NB4 (cell line): ENCODE results near the gene SH3D19.

Source experiments
- DNase-seq: peaks from one replicate; pipeline ENCODE4 v3.0.0; 2010; ENCODE audit warnings: low read depth
- H3K4me3 ChIP-seq: one replicate; pipeline ENCODE4 v1.5.1; 2011; ENCODE audit warnings: mild to moderate bottlenecking, low read depth, low read length, moderate library complexity
- CTCF ChIP-seq: IDR thresholded peaks from one replicate; pipeline ENCODE4 v1.5.1; 2012; ENCODE audit warnings: low read depth, low read length
- MAX ChIP-seq: IDR thresholded peaks from 2 replicates; pipeline ENCODE4 v1.6.1; 2011; ENCODE audit warnings: low read depth, low read length
- MYC ChIP-seq: IDR thresholded peaks from 2 replicates; pipeline ENCODE4 v1.6.1; 2011; ENCODE audit warnings: low read depth, low read length
- POLR2A ChIP-seq: IDR thresholded peaks from 2 replicates; pipeline ENCODE4 v1.6.1; 2011; ENCODE audit warnings: mild to moderate bottlenecking; ENCODE audit not compliant: insufficient read length; ENCODE audit errors: extremely low read depth

Gene SH3D19

GRCh38 chr4:151153585-151153984 lies 171.8 kb downstream of the SH3D19 start:
- DNase-seq = no peak
- TF ChIP-seq CTCF (no peak), POLR2A (no peak), MYC (no peak), MAX (no peak)
- H3K4me3 ChIP-seq = no peak overlapping the region

- no peak for TF ChIP-seq MAX
- H3K4me3 ChIP-seq = no peak overlapping the region
- DNase-seq = peak; percentile 2
These were observed 173.4 kb downstream of the SH3D19 start for GRCh38 chr4:151152028-151152427.

- no peak for DNase-seq
- no peak for TF ChIP-seq CTCF
- TF ChIP-seq POLR2A = no peak
- TF ChIP-seq MAX = no peak
- TF ChIP-seq MYC = no peak
- no peak overlapping the region for H3K4me3 ChIP-seq
These were observed 174.4 kb downstream of the SH3D19 start for GRCh38 chr4:151150821-151151580.

GRCh38 chr4:151148261-151148660 lies 177.1 kb downstream of the SH3D19 start:
- DNase-seq = no peak
- no peak for TF ChIP-seq POLR2A
- TF ChIP-seq CTCF = no peak
- TF ChIP-seq MAX = no peak
- no peak for TF ChIP-seq MYC
- no peak overlapping the region for H3K4me3 ChIP-seq

- H3K4me3 ChIP-seq = no peak overlapping the region
- DNase-seq = peak; percentile 4
- TF ChIP-seq MYC = no peak
- TF ChIP-seq MAX = no peak
- TF ChIP-seq CTCF = no peak
- TF ChIP-seq POLR2A = no peak
These were observed 178.4 kb downstream of the SH3D19 start for GRCh38 chr4:151147000-151147399.

GRCh38 chr4:151144329-151145072 lies 180.9 kb downstream of the SH3D19 start:
- no peak overlapping the region for H3K4me3 ChIP-seq
- no peak for TF ChIP-seq MYC
- TF ChIP-seq CTCF = no peak
- TF ChIP-seq POLR2A = no peak
- TF ChIP-seq MAX = no peak
- DNase-seq = no peak
